HG02759 (cell line): Measurements from ENCODE around the gene TMEM131L.

Experiments used
- ATAC-seq: cut with Tn5 transposase; IDR thresholded peaks from one replicate; pipeline ENCODE4 v1.9.1; 2021; ENCODE audit warnings: mild to moderate bottlenecking, moderate library complexity; ENCODE audit not compliant: unreplicated experiment

The TMEM131L gene

GRCh38 chr4:153684182-153684970 lies 218.2 kb downstream of the TMEM131L start, which contains the start of gene TLR2:
TSS of gene TLR2 (plus strand) at chr4:153684280. CDS start at chr4:153702908, 18,628 bp downstream.
- ATAC-seq, result peak; percentile 94

DNA sequence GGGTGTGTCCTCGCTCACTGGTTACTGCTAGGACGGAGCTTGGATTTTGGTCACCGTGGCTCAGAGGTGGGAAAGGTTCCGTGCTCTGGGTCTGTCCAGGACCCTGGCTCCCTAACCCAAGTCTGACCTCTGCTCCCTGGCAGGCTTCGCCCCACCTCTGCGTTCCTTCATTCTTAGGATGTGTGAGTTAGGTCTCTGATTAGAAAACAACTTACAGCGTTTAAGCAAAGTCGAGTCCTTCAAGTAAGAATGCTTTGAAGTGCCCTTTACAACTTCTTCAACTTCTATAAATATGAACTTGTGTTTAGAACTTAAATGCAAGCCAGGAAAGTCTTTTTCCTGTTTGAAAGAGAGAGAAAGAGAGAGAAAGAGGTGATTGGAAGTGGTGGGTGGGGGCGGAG lies 218.8 kb downstream of the TMEM131L start:
- ATAC-seq, result no peak
